H1 (cell line): Measurements from ENCODE around the gene BCO2. TPM values are rescaled to one million over a fixed set of nuclear protein-coding genes. Genes with fewer than 3 reads are reported as not detected.

Experiments
- BCL11A ChIP-seq, 2 experiments: IDR thresholded peaks; one replicate each; pipeline ENCODE4 v1.6.1; 2011; ENCODE audit warnings: low read depth in 2 of 2, low read length in 2 of 2, mild to moderate bottlenecking in 2 of 2
- EGR1 ChIP-seq: IDR thresholded peaks from 2 replicates; pipeline ENCODE4 v1.6.1; 2011; ENCODE audit warnings: low read depth, low read length, borderline replicate concordance
- GABPA ChIP-seq: IDR thresholded peaks from 2 replicates; pipeline ENCODE4 v1.6.1; 2011; ENCODE audit warnings: mild to moderate bottlenecking, low read length, moderate library complexity, borderline replicate concordance; ENCODE audit not compliant: insufficient read depth
- NANOG ChIP-seq: IDR thresholded peaks from 2 replicates; pipeline ENCODE4 v1.6.1; 2011; ENCODE audit warnings: low read length, low read depth, mild to moderate bottlenecking, inconsistent platforms; ENCODE audit not compliant: insufficient read depth, poor library complexity, severe bottlenecking
- polyA plus RNA-seq, 7 experiments: library from polyadenylated mRNA; depleted of rRNA in 3 of 7; stranded (reverse) in 5 of 7; unstranded in 2 of 7; fragments of >200 nt in 5 of 7; fragments of 200-250 nt in 2 of 7; gene quantifications; 1 replicate in 5 of 7; 2 replicates in 1 of 7; 4 replicates in 1 of 7; pipeline versions ENCODE4 v1.2.1 to v1.2.3, GENCODE V29; 2011 to 2013; ENCODE audit warnings: missing spikeins in 2 of 7, mixed read lengths in 2 of 7
- total RNA-seq: library from RNA; stranded (reverse); fragmentation: NEBNext Ultra II Directional; extraction: Animal tissue kit (Norgen Biotek cat#: 25700); gene quantifications from 2 replicates; pipeline ENCODE4 v1.2.1, GENCODE V29; 2021
- TF ChIP-seq, protein P1 (sequence below): fragments of 300-600 bp; sonication (generic); IDR thresholded peaks from 2 replicates; pipeline ENCODE4 v1.7.1; 2012; ENCODE audit warnings: low read length, moderate library complexity, mild to moderate bottlenecking, inconsistent platforms; ENCODE audit not compliant: insufficient replicate concordance
- TF ChIP-seq, protein P2 (sequence below), 3 experiments: IDR thresholded peaks; 1 replicate in 2 of 3; 2 replicates in 1 of 3; pipeline versions ENCODE4 v1.5.1 to v1.6.1; 2011; ENCODE audit warnings: low read length in 3 of 3, mild to moderate bottlenecking in 3 of 3, inconsistent platforms in 2 of 3, low read depth in 1 of 3, moderate library complexity in 1 of 3; ENCODE audit not compliant: insufficient read depth in 1 of 3; ENCODE audit errors: control extremely low read depth in 1 of 3

BCO2 gene
- total and polyA plus RNA-seq, 2 of the 8 experiments (the other 6 are each of a cell fraction or from before 2014, with no cell fraction given), result 0.42 to 0.82 TPM

DNA sequence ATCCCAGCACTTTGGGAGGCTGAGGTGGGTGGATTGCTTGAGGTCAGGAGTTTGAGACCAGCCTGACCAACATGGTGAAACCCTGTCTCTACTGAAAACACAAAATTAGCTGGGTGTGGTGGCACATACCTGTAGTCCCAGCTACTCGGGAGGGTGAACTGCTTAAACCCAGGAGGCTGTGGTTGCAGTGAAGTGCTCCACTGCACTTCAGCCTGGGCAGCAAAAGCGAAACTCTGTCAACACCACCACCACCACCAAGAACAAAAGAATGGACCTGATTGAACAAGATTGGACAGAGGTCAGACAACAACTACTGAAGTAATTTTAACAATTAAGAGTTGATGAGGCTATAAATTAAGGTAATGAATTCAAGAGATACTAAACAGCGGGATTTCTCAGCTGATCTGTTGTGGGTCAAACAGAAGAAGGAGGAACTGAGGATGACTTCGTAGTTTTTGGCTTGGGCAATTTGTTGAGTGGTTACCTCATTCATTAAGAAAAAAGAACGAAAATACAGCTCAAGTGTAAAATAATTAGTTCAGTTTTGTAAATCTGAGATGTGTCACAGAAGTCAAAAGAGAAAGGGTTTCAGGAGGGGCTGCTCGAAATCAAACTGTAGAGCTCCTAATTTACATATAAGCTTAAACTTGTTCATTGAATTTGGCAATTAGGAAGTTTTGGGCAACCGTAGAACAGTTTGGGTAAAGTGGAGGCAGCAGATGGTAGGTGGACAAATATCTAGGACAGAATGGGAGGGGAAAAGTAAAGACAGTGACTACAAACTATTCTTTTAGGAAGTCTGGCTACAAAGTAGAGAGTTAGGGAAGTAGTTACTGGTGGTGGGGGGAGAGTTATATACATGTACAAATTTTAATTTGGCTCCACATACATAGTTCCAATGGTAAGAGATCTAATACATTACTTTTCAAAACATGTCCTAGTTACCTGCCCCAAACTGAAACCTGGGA lies 15.9 kb upstream of the BCO2 start (continued):
- TF ChIP-seq, protein P1, sequence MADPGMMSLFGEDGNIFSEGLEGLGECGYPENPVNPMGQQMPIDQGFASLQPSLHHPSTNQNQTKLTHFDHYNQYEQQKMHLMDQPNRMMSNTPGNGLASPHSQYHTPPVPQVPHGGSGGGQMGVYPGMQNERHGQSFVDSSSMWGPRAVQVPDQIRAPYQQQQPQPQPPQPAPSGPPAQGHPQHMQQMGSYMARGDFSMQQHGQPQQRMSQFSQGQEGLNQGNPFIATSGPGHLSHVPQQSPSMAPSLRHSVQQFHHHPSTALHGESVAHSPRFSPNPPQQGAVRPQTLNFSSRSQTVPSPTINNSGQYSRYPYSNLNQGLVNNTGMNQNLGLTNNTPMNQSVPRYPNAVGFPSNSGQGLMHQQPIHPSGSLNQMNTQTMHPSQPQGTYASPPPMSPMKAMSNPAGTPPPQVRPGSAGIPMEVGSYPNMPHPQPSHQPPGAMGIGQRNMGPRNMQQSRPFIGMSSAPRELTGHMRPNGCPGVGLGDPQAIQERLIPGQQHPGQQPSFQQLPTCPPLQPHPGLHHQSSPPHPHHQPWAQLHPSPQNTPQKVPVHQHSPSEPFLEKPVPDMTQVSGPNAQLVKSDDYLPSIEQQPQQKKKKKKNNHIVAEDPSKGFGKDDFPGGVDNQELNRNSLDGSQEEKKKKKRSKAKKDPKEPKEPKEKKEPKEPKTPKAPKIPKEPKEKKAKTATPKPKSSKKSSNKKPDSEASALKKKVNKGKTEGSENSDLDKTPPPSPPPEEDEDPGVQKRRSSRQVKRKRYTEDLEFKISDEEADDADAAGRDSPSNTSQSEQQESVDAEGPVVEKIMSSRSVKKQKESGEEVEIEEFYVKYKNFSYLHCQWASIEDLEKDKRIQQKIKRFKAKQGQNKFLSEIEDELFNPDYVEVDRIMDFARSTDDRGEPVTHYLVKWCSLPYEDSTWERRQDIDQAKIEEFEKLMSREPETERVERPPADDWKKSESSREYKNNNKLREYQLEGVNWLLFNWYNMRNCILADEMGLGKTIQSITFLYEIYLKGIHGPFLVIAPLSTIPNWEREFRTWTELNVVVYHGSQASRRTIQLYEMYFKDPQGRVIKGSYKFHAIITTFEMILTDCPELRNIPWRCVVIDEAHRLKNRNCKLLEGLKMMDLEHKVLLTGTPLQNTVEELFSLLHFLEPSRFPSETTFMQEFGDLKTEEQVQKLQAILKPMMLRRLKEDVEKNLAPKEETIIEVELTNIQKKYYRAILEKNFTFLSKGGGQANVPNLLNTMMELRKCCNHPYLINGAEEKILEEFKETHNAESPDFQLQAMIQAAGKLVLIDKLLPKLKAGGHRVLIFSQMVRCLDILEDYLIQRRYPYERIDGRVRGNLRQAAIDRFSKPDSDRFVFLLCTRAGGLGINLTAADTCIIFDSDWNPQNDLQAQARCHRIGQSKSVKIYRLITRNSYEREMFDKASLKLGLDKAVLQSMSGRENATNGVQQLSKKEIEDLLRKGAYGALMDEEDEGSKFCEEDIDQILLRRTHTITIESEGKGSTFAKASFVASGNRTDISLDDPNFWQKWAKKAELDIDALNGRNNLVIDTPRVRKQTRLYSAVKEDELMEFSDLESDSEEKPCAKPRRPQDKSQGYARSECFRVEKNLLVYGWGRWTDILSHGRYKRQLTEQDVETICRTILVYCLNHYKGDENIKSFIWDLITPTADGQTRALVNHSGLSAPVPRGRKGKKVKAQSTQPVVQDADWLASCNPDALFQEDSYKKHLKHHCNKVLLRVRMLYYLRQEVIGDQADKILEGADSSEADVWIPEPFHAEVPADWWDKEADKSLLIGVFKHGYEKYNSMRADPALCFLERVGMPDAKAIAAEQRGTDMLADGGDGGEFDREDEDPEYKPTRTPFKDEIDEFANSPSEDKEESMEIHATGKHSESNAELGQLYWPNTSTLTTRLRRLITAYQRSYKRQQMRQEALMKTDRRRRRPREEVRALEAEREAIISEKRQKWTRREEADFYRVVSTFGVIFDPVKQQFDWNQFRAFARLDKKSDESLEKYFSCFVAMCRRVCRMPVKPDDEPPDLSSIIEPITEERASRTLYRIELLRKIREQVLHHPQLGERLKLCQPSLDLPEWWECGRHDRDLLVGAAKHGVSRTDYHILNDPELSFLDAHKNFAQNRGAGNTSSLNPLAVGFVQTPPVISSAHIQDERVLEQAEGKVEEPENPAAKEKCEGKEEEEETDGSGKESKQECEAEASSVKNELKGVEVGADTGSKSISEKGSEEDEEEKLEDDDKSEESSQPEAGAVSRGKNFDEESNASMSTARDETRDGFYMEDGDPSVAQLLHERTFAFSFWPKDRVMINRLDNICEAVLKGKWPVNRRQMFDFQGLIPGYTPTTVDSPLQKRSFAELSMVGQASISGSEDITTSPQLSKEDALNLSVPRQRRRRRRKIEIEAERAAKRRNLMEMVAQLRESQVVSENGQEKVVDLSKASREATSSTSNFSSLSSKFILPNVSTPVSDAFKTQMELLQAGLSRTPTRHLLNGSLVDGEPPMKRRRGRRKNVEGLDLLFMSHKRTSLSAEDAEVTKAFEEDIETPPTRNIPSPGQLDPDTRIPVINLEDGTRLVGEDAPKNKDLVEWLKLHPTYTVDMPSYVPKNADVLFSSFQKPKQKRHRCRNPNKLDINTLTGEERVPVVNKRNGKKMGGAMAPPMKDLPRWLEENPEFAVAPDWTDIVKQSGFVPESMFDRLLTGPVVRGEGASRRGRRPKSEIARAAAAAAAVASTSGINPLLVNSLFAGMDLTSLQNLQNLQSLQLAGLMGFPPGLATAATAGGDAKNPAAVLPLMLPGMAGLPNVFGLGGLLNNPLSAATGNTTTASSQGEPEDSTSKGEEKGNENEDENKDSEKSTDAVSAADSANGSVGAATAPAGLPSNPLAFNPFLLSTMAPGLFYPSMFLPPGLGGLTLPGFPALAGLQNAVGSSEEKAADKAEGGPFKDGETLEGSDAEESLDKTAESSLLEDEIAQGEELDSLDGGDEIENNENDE, result no peak
- TF ChIP-seq, protein P2, sequence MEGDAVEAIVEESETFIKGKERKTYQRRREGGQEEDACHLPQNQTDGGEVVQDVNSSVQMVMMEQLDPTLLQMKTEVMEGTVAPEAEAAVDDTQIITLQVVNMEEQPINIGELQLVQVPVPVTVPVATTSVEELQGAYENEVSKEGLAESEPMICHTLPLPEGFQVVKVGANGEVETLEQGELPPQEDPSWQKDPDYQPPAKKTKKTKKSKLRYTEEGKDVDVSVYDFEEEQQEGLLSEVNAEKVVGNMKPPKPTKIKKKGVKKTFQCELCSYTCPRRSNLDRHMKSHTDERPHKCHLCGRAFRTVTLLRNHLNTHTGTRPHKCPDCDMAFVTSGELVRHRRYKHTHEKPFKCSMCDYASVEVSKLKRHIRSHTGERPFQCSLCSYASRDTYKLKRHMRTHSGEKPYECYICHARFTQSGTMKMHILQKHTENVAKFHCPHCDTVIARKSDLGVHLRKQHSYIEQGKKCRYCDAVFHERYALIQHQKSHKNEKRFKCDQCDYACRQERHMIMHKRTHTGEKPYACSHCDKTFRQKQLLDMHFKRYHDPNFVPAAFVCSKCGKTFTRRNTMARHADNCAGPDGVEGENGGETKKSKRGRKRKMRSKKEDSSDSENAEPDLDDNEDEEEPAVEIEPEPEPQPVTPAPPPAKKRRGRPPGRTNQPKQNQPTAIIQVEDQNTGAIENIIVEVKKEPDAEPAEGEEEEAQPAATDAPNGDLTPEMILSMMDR (IDR thresholded peaks at IDR 0.05; ENCODE audit: control extremely low read depth in 1 of 3, insufficient read depth in 1 of 3, low read depth in 1 of 3, low read length in 3 of 3), result no peak
- TF ChIP-seq NANOG (no peak), EGR1 (no peak), BCL11A (IDR thresholded peaks at IDR 0.05; ENCODE audit: low read depth in 2 of 2, low read length in 2 of 2) (no peak), GABPA (no peak)
